WTC11 (cell line): ENCODE results near the gene BORCS5. TPM values are rescaled to one million over a fixed set of nuclear protein-coding genes. Genes with fewer than 3 reads are reported as not detected.

ENCODE experiments used
- ATAC-seq: fragments of 200-7000 bp; cut with Tn5 transposase; 2 replicates; pipeline ENCODE4 v1.10.0; 2021; ENCODE audit warnings: mild to moderate bottlenecking, moderate library complexity
- CTCF ChIA-PET: fragments of 300-600 bp; sonication (Branson Sonifier 250); formaldehyde crosslinking; loops from one replicate; lab custom pipeline; 2021; ENCODE audit warnings: antibody characterized with exemption; lab: Charles Lee
- POLR2A ChIA-PET: fragments of 350-600 bp; sonication (Branson Sonifier 250); formaldehyde crosslinking; loops from one replicate; lab custom pipeline; 2021; ENCODE audit warnings: antibody characterized with exemption; lab: Charles Lee
- DNase-seq: peaks from one replicate; pipeline ENCODE4 v3.0.0; 2021; ENCODE audit warnings: low spot score
- H3K27ac Mint-ChIP-seq: 2 replicates; pipeline ENCODE4 v1.8.0; 2021; ENCODE audit warnings: mixed read lengths
- H3K27me3 Mint-ChIP-seq: 2 replicates; pipeline ENCODE4 v1.8.0; 2021; ENCODE audit warnings: low read depth, mild to moderate bottlenecking, moderate library complexity, mixed read lengths
- H3K36me3 Mint-ChIP-seq: 2 replicates; pipeline ENCODE4 v1.8.0; 2021; ENCODE audit warnings: mixed read lengths
- H3K4me1 Mint-ChIP-seq: 2 replicates; pipeline ENCODE4 v1.8.0; 2022; ENCODE audit warnings: mixed read lengths
- H3K4me3 Mint-ChIP-seq: 2 replicates; pipeline ENCODE4 v1.8.0; 2021; ENCODE audit warnings: mild to moderate bottlenecking, moderate library complexity, mixed read lengths
- H3K9me3 Mint-ChIP-seq: 2 replicates; pipeline ENCODE4 v1.8.0; 2021; ENCODE audit warnings: mixed read lengths
- AFF4 ChIP-seq: sonication (generic); formaldehyde crosslinking; IDR thresholded peaks from 2 replicates; pipeline ENCODE4 v1.8.1; 2023; ENCODE audit warnings: mild to moderate bottlenecking, missing genetic modification reagents, borderline replicate concordance
- CBFB ChIP-seq: sonication (generic); formaldehyde crosslinking; IDR thresholded peaks from 2 replicates; pipeline ENCODE4 v1.8.1; 2022; ENCODE audit warnings: mild to moderate bottlenecking, low read depth, missing genetic modification reagents
- CREB1 ChIP-seq: sonication (generic); formaldehyde crosslinking; IDR thresholded peaks from 2 replicates; pipeline ENCODE4 v1.8.0; 2023; ENCODE audit warnings: mild to moderate bottlenecking, missing genetic modification reagents
- ELF4 ChIP-seq: sonication (generic); formaldehyde crosslinking; IDR thresholded peaks from 2 replicates; pipeline ENCODE4 v1.8.1; 2022; ENCODE audit warnings: low read depth, mild to moderate bottlenecking, moderate library complexity, missing genetic modification reagents
- EMX1 ChIP-seq: fragments of 250-450 bp; sonication (Bioruptor Pico); IDR thresholded peaks from 2 replicates; pipeline ENCODE4 v1.8.0; 2021; ENCODE audit warnings: mild to moderate bottlenecking
- ESRRA ChIP-seq: sonication (generic); formaldehyde crosslinking; IDR thresholded peaks from 2 replicates; pipeline ENCODE4 v1.8.1; 2022; ENCODE audit warnings: mild to moderate bottlenecking, missing genetic modification reagents, borderline replicate concordance
- GABPB1 ChIP-seq: sonication (generic); formaldehyde crosslinking; IDR thresholded peaks from 2 replicates; pipeline ENCODE4 v1.8.1; 2023; ENCODE audit warnings: mild to moderate bottlenecking, missing genetic modification reagents
- GTF2I ChIP-seq: fragments of 250-450 bp; sonication (Bioruptor Pico); conservative IDR thresholded peaks from 2 replicates; pipeline ENCODE4 v1.4.0; 2021; ENCODE audit warnings: mild to moderate bottlenecking
- MAX ChIP-seq: sonication (generic); formaldehyde crosslinking; IDR thresholded peaks from 2 replicates; pipeline ENCODE4 v1.8.0; 2022; ENCODE audit warnings: mild to moderate bottlenecking, missing genetic modification reagents
- SP1 ChIP-seq: sonication (generic); formaldehyde crosslinking; conservative IDR thresholded peaks from 2 replicates; pipeline ENCODE4 v1.8.1; 2022; ENCODE audit warnings: missing genetic modification reagents
- TCF7 ChIP-seq: sonication (generic); formaldehyde crosslinking; IDR thresholded peaks from 2 replicates; pipeline ENCODE4 v1.8.0; 2022; ENCODE audit warnings: mild to moderate bottlenecking, low read depth, missing genetic modification reagents, moderate library complexity
- TP53 ChIP-seq: sonication (generic); formaldehyde crosslinking; IDR thresholded peaks from 2 replicates; pipeline ENCODE4 v1.8.1; 2023; ENCODE audit warnings: mild to moderate bottlenecking, missing genetic modification reagents
- ZNF138 ChIP-seq: sonication (generic); formaldehyde crosslinking; conservative IDR thresholded peaks from 2 replicates; pipeline ENCODE4 v1.8.1; 2022; ENCODE audit warnings: mild to moderate bottlenecking, moderate library complexity, missing genetic modification reagents
- ZNF232 ChIP-seq: sonication (generic); formaldehyde crosslinking; IDR thresholded peaks from 2 replicates; pipeline ENCODE4 v1.8.0; 2022; ENCODE audit warnings: mild to moderate bottlenecking, missing genetic modification reagents
- ZNF263 ChIP-seq: sonication (generic); formaldehyde crosslinking; IDR thresholded peaks from 2 replicates; pipeline ENCODE4 v1.8.1; 2022; ENCODE audit warnings: low read depth, mild to moderate bottlenecking, moderate library complexity, missing genetic modification reagents
- ZNF671 ChIP-seq: fragments of 250-450 bp; sonication (Bioruptor Pico); IDR thresholded peaks from 2 replicates; pipeline ENCODE4 v1.8.0; 2021; ENCODE audit warnings: mild to moderate bottlenecking
- total RNA-seq: library from RNA; stranded (reverse); gene quantifications from 3 replicates; pipeline ENCODE4 v1.2.3, GENCODE V29; 2021
- TF ChIP-seq, protein P1 (sequence below): sonication (generic); formaldehyde crosslinking; IDR thresholded peaks from 2 replicates; pipeline ENCODE4 v1.8.1; 2022; ENCODE audit warnings: missing genetic modification reagents, borderline replicate concordance
- TF ChIP-seq, protein P2 (sequence below): sonication (generic); formaldehyde crosslinking; IDR thresholded peaks from 2 replicates; pipeline ENCODE4 v1.8.1; 2022; ENCODE audit warnings: low read depth, missing genetic modification reagents, borderline replicate concordance
- TF ChIP-seq, protein P3 (sequence below): fragments of 250-450 bp; sonication (Bioruptor Pico); IDR thresholded peaks from 2 replicates; pipeline ENCODE4 v2.1.2; 2022; ENCODE audit warnings: mild to moderate bottlenecking, moderate library complexity
- TF ChIP-seq, protein P4 (sequence below): sonication (generic); formaldehyde crosslinking; IDR thresholded peaks from 2 replicates; pipeline ENCODE4 v1.8.0; 2023; ENCODE audit warnings: missing genetic modification reagents
- TF ChIP-seq, protein P5 (sequence below): fragments of 250-450 bp; sonication (Bioruptor Pico); IDR thresholded peaks from 2 replicates; pipeline ENCODE4 v1.8.0; 2021; ENCODE audit warnings: mild to moderate bottlenecking
- TF ChIP-seq, protein P6 (sequence below): fragments of 250-450 bp; sonication (Bioruptor Pico); IDR thresholded peaks from 2 replicates; pipeline ENCODE4 v1.9.0; 2021; ENCODE audit warnings: mild to moderate bottlenecking

The BORCS5 gene
- total RNA-seq, 1 experiment from 2014 or later: 16.4 TPM

DNA sequence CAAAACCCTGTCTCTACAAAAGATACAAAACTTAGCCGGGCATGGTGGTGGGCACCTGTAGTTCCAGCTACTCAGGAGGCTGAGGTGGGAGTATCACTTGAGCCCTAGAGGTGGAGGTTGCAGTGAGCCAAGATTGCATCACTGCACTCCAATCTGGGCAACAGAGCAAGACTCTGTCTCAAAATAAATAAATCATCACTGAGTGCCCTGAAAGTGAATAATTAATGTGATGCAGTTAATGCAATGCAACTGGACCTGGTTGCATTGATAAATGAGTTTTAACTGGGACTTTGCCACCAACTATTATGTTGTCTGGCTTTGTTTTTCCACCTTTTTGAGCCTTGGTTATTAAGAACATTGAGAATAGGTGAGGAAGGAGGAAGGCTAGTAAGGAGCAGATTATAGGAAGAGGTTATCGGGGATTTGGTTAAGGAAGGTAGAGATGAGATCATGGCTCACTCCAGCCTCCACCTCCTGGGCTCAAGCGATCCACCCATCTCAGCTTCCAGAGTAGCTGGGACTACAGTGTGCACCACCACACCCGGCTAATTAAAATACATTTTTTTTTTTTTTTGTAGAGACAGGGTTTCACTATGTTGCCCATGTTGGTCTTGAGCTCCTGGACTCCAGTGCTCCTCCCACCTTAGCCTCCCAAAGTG, 8.0 kb downstream of the BORCS5 start:
- ChIA-PET POLR2A (no interaction called here), CTCF (interaction anchor here (0.7 kb wide), 1 partner anchor 8 kb away, joined by 4 read pairs; the partner anchor contains the start of gene BORCS5)
- H3K4me1 Mint-ChIP-seq: peaks cover 5% of the 10 kb centered on the region; the same call in 1 of the 2 replicates
- TF ChIP-seq ZNF263 (CRISPR knock-in tag) (no peak), ZNF232 (CRISPR knock-in tag) (no peak), TCF7 (CRISPR knock-in tag) (no peak), GABPB1 (CRISPR knock-in tag) (no peak), TP53 (no peak), CBFB (no peak), CREB1 (CRISPR knock-in tag) (no peak), ZNF671 (CRISPR knock-in tag) (no peak), ESRRA (CRISPR knock-in tag) (no peak), ELF4 (CRISPR knock-in tag) (no peak), ZNF138 (CRISPR knock-in tag) (no peak)
- TF ChIP-seq, protein P1, sequence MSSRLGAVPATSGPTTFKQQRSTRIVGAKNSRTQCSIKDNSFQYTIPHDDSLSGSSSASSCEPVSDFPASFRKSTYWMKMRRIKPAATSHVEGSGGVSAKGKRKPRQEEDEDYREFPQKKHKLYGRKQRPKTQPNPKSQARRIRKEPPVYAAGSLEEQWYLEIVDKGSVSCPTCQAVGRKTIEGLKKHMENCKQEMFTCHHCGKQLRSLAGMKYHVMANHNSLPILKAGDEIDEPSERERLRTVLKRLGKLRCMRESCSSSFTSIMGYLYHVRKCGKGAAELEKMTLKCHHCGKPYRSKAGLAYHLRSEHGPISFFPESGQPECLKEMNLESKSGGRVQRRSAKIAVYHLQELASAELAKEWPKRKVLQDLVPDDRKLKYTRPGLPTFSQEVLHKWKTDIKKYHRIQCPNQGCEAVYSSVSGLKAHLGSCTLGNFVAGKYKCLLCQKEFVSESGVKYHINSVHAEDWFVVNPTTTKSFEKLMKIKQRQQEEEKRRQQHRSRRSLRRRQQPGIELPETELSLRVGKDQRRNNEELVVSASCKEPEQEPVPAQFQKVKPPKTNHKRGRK (CRISPR knock-in tag): no peak
- TF ChIP-seq, protein P2, sequence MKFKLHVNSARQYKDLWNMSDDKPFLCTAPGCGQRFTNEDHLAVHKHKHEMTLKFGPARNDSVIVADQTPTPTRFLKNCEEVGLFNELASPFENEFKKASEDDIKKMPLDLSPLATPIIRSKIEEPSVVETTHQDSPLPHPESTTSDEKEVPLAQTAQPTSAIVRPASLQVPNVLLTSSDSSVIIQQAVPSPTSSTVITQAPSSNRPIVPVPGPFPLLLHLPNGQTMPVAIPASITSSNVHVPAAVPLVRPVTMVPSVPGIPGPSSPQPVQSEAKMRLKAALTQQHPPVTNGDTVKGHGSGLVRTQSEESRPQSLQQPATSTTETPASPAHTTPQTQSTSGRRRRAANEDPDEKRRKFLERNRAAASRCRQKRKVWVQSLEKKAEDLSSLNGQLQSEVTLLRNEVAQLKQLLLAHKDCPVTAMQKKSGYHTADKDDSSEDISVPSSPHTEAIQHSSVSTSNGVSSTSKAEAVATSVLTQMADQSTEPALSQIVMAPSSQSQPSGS (CRISPR knock-in tag): no peak
- TF ChIP-seq, protein P3, sequence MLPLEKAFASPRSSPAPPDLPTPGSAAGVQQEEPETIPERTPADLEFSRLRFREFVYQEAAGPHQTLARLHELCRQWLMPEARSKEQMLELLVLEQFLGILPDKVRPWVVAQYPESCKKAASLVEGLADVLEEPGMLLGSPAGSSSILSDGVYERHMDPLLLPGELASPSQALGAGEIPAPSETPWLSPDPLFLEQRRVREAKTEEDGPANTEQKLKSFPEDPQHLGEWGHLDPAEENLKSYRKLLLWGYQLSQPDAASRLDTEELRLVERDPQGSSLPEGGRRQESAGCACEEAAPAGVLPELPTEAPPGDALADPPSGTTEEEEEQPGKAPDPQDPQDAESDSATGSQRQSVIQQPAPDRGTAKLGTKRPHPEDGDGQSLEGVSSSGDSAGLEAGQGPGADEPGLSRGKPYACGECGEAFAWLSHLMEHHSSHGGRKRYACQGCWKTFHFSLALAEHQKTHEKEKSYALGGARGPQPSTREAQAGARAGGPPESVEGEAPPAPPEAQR: no peak
- H3K36me3 Mint-ChIP-seq: no peaks in the 10 kb centered on the region
- no peak for DNase-seq
- H3K9me3 Mint-ChIP-seq: no peaks in the 10 kb centered on the region
- H3K27ac Mint-ChIP-seq: no peak overlapping the region; the same call in 1 of the 2 replicates
- ATAC-seq: no peak
- H3K4me3 Mint-ChIP-seq: no peak overlapping the region
- no peaks in the 10 kb centered on the region for H3K27me3 Mint-ChIP-seq

DNA sequence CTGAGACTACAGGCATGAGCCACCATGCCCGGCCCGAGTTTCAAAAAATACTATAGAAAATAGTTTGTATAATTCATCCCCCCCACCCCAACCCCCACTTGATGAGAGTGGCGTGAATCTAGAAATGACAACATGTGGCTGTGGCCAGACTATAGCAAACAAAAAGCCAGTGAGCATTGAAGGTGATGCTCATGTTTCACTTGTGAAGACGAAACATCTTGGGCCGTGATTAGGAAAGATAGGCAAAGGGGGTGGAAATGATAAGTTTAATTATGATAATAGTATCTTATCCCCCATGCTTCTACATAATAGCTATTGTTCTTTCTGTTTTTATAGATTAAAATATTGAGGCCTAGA, 8.5 kb downstream of the BORCS5 start:
- Mint-ChIP-seq H3K27ac (no peak overlapping the region), H3K4me3 (no peak overlapping the region), H3K4me1 (peaks cover 5% of the 10 kb centered on the region; the same call in 1 of the 2 replicates), H3K27me3 (no peaks in the 10 kb centered on the region), H3K9me3 (no peaks in the 10 kb centered on the region), H3K36me3 (no peaks in the 10 kb centered on the region)
- ChIA-PET CTCF (interaction anchor here (0.7 kb wide), 1 partner anchor 9 kb away, joined by 4 read pairs; the partner anchor contains the start of gene BORCS5), POLR2A (no interaction called here)
- ATAC-seq (no peak), DNase-seq (no peak)
- TF ChIP-seq SP1 (CRISPR knock-in tag) (no peak), MAX (no peak), AFF4 (CRISPR knock-in tag) (no peak), EMX1 (CRISPR knock-in tag) (no peak), GTF2I (no peak), ZNF671 (CRISPR knock-in tag) (no peak)
- TF ChIP-seq, protein P4, sequence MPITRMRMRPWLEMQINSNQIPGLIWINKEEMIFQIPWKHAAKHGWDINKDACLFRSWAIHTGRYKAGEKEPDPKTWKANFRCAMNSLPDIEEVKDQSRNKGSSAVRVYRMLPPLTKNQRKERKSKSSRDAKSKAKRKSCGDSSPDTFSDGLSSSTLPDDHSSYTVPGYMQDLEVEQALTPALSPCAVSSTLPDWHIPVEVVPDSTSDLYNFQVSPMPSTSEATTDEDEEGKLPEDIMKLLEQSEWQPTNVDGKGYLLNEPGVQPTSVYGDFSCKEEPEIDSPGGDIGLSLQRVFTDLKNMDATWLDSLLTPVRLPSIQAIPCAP (CRISPR knock-in tag): no peak
- TF ChIP-seq, protein P5, sequence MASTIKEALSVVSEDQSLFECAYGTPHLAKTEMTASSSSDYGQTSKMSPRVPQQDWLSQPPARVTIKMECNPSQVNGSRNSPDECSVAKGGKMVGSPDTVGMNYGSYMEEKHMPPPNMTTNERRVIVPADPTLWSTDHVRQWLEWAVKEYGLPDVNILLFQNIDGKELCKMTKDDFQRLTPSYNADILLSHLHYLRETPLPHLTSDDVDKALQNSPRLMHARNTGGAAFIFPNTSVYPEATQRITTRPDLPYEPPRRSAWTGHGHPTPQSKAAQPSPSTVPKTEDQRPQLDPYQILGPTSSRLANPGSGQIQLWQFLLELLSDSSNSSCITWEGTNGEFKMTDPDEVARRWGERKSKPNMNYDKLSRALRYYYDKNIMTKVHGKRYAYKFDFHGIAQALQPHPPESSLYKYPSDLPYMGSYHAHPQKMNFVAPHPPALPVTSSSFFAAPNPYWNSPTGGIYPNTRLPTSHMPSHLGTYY: no peak
- TF ChIP-seq, protein P6, sequence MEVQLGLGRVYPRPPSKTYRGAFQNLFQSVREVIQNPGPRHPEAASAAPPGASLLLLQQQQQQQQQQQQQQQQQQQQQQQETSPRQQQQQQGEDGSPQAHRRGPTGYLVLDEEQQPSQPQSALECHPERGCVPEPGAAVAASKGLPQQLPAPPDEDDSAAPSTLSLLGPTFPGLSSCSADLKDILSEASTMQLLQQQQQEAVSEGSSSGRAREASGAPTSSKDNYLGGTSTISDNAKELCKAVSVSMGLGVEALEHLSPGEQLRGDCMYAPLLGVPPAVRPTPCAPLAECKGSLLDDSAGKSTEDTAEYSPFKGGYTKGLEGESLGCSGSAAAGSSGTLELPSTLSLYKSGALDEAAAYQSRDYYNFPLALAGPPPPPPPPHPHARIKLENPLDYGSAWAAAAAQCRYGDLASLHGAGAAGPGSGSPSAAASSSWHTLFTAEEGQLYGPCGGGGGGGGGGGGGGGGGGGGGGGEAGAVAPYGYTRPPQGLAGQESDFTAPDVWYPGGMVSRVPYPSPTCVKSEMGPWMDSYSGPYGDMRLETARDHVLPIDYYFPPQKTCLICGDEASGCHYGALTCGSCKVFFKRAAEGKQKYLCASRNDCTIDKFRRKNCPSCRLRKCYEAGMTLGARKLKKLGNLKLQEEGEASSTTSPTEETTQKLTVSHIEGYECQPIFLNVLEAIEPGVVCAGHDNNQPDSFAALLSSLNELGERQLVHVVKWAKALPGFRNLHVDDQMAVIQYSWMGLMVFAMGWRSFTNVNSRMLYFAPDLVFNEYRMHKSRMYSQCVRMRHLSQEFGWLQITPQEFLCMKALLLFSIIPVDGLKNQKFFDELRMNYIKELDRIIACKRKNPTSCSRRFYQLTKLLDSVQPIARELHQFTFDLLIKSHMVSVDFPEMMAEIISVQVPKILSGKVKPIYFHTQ (CRISPR knock-in tag): no peak
